Measurements from ENCODE around the gene MAGEA1.
"Not testable (repeated sequence)": the region's sequence is repeated elsewhere in the genome, so short reads cannot be mapped to it uniquely, and the experiment has no call there.

The MAGEA1 gene, protein sequence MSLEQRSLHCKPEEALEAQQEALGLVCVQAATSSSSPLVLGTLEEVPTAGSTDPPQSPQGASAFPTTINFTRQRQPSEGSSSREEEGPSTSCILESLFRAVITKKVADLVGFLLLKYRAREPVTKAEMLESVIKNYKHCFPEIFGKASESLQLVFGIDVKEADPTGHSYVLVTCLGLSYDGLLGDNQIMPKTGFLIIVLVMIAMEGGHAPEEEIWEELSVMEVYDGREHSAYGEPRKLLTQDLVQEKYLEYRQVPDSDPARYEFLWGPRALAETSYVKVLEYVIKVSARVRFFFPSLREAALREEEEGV

DNA sequence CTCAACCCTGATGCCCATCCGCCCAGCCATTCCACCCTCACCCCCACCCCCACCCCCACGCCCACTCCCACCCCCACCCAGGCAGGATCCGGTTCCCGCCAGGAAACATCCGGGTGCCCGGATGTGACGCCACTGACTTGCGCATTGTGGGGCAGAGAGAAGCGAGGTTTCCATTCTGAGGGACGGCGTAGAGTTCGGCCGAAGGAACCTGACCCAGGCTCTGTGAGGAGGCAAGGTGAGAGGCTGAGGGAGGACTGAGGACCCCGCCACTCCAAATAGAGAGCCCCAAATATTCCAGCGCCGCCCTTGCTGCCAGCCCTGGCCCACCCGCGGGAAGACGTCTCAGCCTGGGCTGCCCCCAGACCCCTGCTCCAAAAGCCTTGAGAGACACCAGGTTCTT is at the start of gene MAGEA1:
Gene MAGEA1 (plus strand): TSS at position 154 of the 400 bp plus-strand sequence. CDS start 3,106 bp downstream, outside the sequence.
- Histone ChIP-seq H3K4me3 (ENCODE audit: low read depth, low read length) (no peak within 1 kb of the TSS), H3K36me3 (ENCODE audit: control insufficient read depth in 2 of 2, insufficient read depth in 1 of 2, low read length in 2 of 2) (no peaks in the 10 kb centered on the region), H3K4me1 (ENCODE audit: control insufficient read depth, insufficient read depth, low read length) (no peaks in the 10 kb centered on the region), H3K9me3 (ENCODE audit: control insufficient read depth, insufficient read depth, low read depth, low read length) (no peaks in the 10 kb centered on the region), H3K27ac (ENCODE audit: extremely low read depth, low read depth, low read length) (no peak within 1 kb of the TSS)
- CTCF ChIA-PET = interaction anchor here (0.6 kb wide), 1 partner anchor 30 kb away, joined by 3 read pairs; no protein-coding TSS in a partner anchor
- POLR2A ChIA-PET = no interaction called here
- TF ChIP-seq ZNF121 (tag by site-specific recombination; IDR thresholded peaks at IDR 0.05) (no peak), ZNF596 (tag by site-specific recombination; IDR thresholded peaks at IDR 0.05) (no peak), ZNF404 (tag by site-specific recombination; IDR thresholded peaks at IDR 0.05) (no peak)
- TF ChIP-seq, protein P1, sequence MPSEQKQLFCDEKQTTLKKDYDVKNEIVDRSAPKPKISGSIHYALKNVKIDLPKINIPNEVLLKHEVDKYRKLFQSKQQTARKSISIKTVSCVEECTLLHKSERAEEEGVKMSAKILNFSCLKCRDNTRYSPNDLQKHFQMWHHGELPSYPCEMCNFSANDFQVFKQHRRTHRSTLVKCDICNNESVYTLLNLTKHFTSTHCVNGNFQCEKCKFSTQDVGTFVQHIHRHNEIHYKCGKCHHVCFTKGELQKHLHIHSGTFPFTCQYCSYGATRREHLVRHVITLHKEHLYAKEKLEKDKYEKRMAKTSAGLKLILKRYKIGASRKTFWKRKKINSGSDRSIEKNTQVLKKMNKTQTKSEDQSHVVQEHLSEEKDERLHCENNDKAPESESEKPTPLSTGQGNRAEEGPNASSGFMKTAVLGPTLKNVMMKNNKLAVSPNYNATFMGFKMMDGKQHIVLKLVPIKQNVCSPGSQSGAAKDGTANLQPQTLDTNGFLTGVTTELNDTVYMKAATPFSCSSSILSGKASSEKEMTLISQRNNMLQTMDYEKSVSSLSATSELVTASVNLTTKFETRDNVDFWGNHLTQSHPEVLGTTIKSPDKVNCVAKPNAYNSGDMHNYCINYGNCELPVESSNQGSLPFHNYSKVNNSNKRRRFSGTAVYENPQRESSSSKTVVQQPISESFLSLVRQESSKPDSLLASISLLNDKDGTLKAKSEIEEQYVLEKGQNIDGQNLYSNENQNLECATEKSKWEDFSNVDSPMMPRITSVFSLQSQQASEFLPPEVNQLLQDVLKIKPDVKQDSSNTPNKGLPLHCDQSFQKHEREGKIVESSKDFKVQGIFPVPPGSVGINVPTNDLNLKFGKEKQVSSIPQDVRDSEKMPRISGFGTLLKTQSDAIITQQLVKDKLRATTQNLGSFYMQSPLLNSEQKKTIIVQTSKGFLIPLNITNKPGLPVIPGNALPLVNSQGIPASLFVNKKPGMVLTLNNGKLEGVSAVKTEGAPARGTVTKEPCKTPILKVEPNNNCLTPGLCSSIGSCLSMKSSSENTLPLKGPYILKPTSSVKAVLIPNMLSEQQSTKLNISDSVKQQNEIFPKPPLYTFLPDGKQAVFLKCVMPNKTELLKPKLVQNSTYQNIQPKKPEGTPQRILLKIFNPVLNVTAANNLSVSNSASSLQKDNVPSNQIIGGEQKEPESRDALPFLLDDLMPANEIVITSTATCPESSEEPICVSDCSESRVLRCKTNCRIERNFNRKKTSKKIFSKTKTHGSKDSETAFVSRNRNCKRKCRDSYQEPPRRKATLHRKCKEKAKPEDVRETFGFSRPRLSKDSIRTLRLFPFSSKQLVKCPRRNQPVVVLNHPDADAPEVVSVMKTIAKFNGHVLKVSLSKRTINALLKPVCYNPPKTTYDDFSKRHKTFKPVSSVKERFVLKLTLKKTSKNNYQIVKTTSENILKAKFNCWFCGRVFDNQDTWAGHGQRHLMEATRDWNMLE (tag by site-specific recombination; conservative IDR thresholded peaks at IDR 0.05; ENCODE audit: low read depth) = no peak
- TF ChIP-seq, protein P2, sequence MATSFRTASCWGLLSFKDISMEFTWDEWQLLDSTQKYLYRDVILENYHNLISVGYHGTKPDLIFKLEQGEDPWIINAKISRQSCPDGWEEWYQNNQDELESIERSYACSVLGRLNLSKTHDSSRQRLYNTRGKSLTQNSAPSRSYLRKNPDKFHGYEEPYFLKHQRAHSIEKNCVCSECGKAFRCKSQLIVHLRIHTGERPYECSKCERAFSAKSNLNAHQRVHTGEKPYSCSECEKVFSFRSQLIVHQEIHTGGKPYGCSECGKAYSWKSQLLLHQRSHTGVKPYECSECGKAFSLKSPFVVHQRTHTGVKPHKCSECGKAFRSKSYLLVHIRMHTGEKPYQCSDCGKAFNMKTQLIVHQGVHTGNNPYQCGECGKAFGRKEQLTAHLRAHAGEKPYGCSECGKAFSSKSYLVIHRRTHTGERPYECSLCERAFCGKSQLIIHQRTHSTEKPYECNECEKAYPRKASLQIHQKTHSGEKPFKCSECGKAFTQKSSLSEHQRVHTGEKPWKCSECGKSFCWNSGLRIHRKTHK (tag by site-specific recombination; IDR thresholded peaks at IDR 0.05) = no peak
- TF ChIP-seq, protein P3, sequence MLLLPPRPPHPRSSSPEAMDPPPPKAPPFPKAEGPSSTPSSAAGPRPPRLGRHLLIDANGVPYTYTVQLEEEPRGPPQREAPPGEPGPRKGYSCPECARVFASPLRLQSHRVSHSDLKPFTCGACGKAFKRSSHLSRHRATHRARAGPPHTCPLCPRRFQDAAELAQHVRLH (tag by site-specific recombination; IDR thresholded peaks at IDR 0.05) = no peak
- TF ChIP-seq, protein P4, sequence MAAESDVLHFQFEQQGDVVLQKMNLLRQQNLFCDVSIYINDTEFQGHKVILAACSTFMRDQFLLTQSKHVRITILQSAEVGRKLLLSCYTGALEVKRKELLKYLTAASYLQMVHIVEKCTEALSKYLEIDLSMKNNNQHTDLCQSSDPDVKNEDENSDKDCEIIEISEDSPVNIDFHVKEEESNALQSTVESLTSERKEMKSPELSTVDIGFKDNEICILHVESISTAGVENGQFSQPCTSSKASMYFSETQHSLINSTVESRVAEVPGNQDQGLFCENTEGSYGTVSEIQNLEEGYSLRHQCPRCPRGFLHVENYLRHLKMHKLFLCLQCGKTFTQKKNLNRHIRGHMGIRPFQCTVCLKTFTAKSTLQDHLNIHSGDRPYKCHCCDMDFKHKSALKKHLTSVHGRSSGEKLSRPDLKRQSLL (tag by site-specific recombination; IDR thresholded peaks at IDR 0.05) = no peak

DNA sequence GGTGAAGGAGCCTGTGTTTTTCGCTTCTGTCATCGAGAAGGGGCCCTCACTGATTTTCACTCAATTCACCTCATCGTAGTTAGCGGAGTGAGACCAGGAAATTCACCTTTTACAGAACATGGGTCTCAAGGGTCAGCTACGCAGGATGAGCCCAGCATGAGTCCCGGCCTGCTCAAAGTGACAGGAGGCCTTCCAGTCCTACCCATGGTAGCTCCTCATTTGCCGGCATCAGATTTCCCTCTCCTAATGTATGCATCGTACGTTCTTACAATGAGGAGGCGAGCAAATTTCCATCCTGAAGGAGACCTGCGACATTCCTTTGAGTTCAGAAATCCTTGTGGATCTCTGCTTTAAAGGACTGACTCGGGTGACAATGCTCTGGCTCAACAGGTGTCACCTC is 46.2 kb upstream of the MAGEA1 start:
- H3K36me3 ChIP-seq (ENCODE audit: control insufficient read depth in 2 of 2, insufficient read depth in 1 of 2, low read length in 2 of 2); POLR2A ChIA-PET; CTCF ChIA-PET; H3K9me3 ChIP-seq (ENCODE audit: control insufficient read depth, insufficient read depth, low read depth, low read length); H3K4me3 ChIP-seq (ENCODE audit: low read depth, low read length); H3K27ac ChIP-seq (ENCODE audit: extremely low read depth, low read depth, low read length); H3K4me1 ChIP-seq (ENCODE audit: control insufficient read depth, insufficient read depth, low read length): not testable (repeated sequence)

DNA sequence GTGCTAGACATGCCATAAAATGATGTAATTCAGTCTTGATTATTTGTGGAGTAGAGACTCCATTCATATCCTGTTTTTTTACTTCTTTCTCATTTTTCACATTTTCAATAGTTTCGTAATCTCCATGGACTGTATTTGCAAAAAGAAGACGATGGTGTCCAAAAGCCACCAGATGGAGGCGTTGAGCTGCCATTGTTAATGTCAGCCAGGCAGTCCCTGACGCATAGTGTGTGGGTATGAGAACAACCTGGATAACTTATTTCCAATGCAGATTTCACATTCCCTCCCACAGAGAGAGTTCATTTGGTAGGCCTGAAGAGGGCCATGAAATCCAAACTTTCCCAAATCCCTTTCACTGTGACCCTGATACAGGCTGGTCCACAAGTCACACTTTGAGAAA is 40.0 kb upstream of the MAGEA1 start:
- H3K27ac ChIP-seq (ENCODE audit: extremely low read depth, low read depth, low read length); H3K36me3 ChIP-seq (ENCODE audit: control insufficient read depth in 2 of 2, insufficient read depth in 1 of 2, low read length in 2 of 2); H3K9me3 ChIP-seq (ENCODE audit: control insufficient read depth, insufficient read depth, low read depth, low read length); CTCF ChIA-PET; H3K4me1 ChIP-seq (ENCODE audit: control insufficient read depth, insufficient read depth, low read length); POLR2A ChIA-PET; H3K4me3 ChIP-seq (ENCODE audit: low read depth, low read length): not testable (repeated sequence)

DNA sequence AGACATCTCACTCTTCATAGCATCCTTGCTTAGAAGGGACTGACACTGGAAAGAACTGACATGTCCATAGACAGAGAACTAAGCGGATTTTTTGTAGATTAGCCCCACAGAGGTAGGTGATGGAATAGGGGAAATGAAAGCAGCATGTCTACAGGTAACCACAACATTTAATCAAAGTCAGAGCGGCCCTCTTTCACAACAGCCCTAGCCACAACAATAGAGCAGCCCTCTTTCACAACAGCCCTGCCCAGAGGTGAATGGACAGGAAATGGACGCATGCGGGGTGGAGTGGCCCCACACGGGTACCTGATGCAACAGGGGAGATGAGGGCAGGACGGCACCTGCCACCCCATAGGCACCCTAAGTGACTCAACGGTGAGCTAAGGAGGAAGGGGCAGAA is 32.8 kb upstream of the MAGEA1 start:
- POLR2A ChIA-PET; CTCF ChIA-PET; H3K4me3 ChIP-seq (ENCODE audit: low read depth, low read length): not testable (repeated sequence)

More for the DNA sequence above, 32.8 kb upstream of the MAGEA1 start:
- not testable (repeated sequence) for H3K27ac ChIP-seq (ENCODE audit: extremely low read depth, low read depth, low read length); H3K36me3 ChIP-seq (ENCODE audit: control insufficient read depth in 2 of 2, insufficient read depth in 1 of 2, low read length in 2 of 2); H3K9me3 ChIP-seq (ENCODE audit: control insufficient read depth, insufficient read depth, low read depth, low read length); H3K4me1 ChIP-seq (ENCODE audit: control insufficient read depth, insufficient read depth, low read length)

Data from HEK293 (cell line).